IPS-15b (cell line): Measurements from ENCODE around the gene GIPC3.

Source experiments
- H3K27me3 ChIP-seq: one replicate; pipeline ENCODE4 v1.6.1; 2013; ENCODE audit warnings: low read length; ENCODE audit not compliant: control insufficient read depth, insufficient read depth
- H3K36me3 ChIP-seq: one replicate; pipeline ENCODE4 v1.6.1; 2013; ENCODE audit warnings: low read length; ENCODE audit not compliant: control insufficient read depth, insufficient read depth
- H3K4me1 ChIP-seq: one replicate; pipeline ENCODE4 v1.6.1; 2013; ENCODE audit warnings: mild to moderate bottlenecking, low read length; ENCODE audit not compliant: control insufficient read depth, insufficient read depth
- H3K4me3 ChIP-seq: one replicate; pipeline ENCODE4 v1.5.1; 2013; ENCODE audit warnings: low read depth, low read length
- H3K9ac ChIP-seq: one replicate; pipeline ENCODE4 v1.6.1; 2013; ENCODE audit warnings: low read depth, mild to moderate bottlenecking, low read length
- H3K9me3 ChIP-seq: one replicate; pipeline ENCODE4 v1.6.1; 2013; ENCODE audit warnings: mild to moderate bottlenecking, low read length; ENCODE audit not compliant: control insufficient read depth, insufficient read depth

Gene GIPC3

DNA sequence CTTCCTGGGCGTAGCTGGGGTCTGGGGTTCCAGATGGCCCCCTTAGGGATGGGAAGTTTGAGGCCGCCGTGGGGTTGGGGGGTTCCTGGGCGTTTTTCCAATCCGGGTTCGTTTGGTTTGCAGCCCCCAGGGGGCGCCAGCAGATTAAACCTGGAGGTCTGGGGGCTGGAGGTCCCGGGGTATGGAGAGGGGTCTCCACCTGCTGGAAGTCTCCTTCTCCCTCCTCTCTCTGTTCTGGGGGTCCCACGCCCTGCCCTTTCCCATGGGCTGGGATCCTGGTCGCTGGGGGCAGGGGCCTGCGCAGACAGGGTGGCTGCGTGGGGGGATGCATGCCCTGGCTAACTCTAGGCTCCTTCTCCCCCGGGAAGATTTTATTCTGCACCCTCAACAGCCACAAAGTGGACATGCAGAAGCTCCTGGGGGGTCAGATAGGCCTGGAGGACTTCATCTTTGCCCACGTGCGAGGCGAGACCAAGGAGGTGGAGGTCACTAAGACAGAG is 899 bp downstream of the GIPC3 start:
- Histone ChIP-seq H3K9me3 (peaks cover 2% of the 10 kb centered on the region), H3K36me3 (no peaks in the 10 kb centered on the region), H3K9ac (peak overlapping the region; percentile 24), H3K4me1 (no peaks in the 10 kb centered on the region), H3K27me3 (peaks cover 17% of the 10 kb centered on the region), H3K4me3 (peak overlapping the region; percentile 55)

DNA sequence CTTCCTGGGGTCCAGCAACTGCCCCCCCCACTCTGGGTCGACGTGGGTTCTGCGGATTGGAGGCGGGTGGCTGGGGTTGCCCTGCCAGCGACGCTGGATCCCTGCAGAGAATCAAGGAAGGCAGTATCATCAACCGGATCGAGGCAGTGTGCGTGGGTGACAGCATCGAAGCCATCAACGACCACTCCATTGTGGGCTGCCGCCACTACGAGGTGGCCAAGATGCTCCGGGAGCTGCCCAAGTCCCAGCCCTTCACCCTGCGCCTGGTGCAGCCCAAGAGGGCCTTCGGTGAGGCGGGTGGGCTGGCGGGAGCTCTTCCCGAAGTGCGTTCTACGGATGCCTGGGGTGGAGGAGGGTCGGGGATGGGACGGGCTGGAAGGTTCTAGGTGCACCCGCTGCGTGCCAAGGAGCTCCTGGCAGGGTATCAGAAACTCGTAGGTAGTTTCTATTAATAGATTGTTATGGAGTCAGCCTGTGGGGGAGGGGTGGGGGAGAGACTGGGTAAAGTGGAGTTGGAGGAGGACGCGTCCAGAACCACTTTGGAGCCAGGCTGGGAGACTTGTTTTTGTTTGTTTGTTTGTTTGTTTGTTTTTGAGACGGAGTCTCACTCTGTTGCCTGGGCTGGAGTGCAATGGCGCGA is 1.5 kb downstream of the GIPC3 start:
- peaks cover 17% of the 10 kb centered on the region for H3K27me3 ChIP-seq
- no peak overlapping the region for H3K4me3 ChIP-seq
- H3K4me1 ChIP-seq = no peaks in the 10 kb centered on the region
- H3K36me3 ChIP-seq = no peaks in the 10 kb centered on the region
- no peak overlapping the region for H3K9ac ChIP-seq
- H3K9me3 ChIP-seq = peaks cover 3% of the 10 kb centered on the region

DNA sequence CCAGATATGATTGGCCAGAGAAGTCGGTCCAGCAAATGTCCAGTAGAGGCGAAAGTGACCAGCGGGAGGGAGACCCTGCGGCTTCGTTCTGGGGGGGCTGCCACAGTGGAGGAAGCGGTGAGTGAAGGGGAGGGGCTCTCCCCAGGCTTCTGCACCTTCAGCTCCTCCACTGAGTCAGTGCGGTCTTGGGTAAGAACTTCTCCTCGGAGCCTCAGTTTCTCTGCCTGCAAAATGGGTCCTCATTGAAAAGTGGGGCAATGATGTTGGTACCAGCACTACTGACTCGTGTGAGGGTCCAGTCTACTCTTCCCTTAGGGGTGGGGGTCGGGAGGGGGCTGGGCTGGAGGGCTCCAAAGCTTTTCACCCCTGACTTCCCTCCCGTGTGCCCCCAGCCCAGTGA is 4.2 kb downstream of the GIPC3 start:
- H3K9me3 ChIP-seq = peaks cover 3% of the 10 kb centered on the region
- no peak overlapping the region for H3K9ac ChIP-seq
- H3K36me3 ChIP-seq = no peaks in the 10 kb centered on the region
- peaks cover 15% of the 10 kb centered on the region for H3K27me3 ChIP-seq
- H3K4me3 ChIP-seq = no peak overlapping the region
- no peaks in the 10 kb centered on the region for H3K4me1 ChIP-seq

DNA sequence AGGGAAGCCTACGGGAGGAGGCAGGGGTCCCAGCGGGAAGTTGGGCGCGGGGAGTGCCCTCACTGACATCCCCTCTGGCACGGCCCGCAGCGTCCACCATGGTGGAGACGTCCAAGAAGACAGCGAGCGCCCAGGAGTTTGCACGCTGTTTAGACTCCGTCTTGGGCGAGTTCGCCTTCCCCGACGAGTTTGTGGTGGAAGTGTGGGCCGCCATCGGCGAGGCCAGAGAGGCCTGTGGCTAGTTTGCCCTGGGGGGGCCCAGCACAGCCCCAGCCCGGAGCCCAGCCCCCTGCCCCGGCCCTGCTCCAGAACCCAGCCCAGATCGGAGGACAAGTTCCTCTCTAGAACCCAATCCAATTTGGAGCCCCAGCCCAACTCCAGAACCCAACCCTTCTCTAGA is 4.7 kb downstream of the GIPC3 start:
- Histone ChIP-seq H3K9me3 (peaks cover 3% of the 10 kb centered on the region), H3K4me1 (no peaks in the 10 kb centered on the region), H3K9ac (no peak overlapping the region), H3K4me3 (no peak overlapping the region), H3K36me3 (no peaks in the 10 kb centered on the region), H3K27me3 (peaks cover 12% of the 10 kb centered on the region)

DNA sequence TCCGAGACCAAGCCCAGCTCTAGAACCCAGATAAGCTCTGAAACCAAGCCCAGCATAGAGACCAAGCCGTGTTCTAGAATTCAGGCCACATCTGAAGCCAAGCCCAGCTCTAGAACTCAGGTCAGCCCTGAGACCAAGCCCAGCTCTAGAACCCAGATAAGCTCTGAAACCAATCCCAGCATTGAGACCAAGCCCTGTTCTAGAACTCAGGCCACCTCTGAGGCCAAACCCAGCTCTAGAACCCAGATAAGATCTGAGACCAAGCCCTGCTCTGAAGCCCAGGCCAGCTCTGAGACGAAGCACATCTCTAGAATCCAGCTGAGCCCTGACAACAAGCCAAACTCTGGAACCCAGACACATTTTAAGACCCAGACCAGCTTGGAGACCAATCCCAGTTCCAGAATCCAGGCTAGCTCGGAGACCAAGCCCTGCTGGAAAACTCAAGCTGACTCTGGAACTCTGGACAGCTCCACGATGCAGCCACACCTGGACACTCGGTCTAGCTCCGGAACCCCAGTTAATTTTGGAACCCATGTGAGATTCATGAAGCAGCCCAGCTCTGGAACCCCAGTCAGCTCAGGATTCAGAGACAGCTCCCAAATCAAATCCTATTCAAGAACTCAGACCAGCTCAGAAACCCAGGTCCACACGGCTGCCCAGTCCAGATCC is 5.8 kb downstream of the GIPC3 start:
- Histone ChIP-seq H3K36me3 (no peaks in the 10 kb centered on the region), H3K9me3 (peaks cover 3% of the 10 kb centered on the region), H3K4me3 (no peak overlapping the region), H3K27me3 (peaks cover 5% of the 10 kb centered on the region), H3K9ac (no peak overlapping the region), H3K4me1 (no peaks in the 10 kb centered on the region)

DNA sequence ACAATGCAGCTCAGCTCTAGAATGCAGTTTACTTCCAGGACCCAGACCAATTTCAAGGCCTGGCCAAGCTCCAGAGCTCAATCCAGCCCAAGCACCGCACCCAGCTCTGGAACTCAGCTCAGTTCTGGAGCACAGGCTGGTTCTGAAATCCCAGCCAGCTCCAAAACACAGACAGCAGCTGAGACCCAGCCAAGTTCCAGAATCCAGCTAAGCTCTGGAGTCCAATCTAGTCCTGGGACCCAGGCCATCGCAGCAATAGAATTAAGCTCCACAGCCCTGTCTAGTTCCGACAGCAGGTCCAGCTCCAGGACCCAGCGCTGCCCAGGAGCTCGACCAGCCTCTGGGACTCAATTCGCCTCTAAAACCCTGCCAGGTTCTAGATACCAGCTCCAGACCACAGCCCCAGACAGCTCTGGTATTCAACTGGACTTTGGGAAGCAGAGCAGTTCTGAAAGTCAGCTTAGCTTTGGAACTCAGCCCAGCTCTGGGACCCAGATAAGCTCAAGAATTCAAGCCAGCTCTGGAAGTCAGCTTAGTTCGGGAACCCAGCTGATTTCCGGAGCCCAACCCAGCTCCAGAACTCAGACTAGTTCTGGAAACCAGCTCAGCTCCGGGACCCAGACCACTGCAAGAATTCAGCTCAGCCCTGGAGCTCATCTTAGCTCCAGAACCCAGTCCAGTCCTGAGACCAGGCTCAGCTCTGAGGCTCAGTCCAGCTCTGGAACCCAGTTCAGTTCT is 6.8 kb downstream of the GIPC3 start:
- no peaks in the 10 kb centered on the region for H3K36me3 ChIP-seq

DNA sequence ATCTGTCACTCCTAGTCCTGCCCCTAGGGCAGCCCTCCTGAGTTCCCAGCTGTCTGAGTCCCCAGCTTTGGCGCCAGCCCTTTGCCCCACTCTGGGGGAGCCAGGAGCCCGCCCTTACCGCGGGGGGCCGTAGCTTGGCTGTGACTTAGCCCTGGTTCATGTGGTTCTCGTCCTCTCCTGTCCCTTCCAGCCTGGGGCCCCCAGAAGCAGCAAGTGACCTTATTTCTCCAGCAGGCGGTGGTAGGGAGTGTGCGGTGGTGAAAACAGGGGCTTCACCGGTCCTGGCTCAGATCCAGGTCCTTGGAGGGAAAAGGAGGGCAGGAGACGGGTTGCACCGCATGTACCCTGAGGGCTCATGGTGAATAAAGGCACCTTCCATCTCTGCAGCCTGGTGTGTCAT is 7.9 kb downstream of the GIPC3 start:
- H3K36me3 ChIP-seq = no peaks in the 10 kb centered on the region
- H3K27me3 ChIP-seq = peaks cover 2% of the 10 kb centered on the region
- no peaks in the 10 kb centered on the region for H3K4me1 ChIP-seq
- peaks cover 3% of the 10 kb centered on the region for H3K9me3 ChIP-seq
- H3K4me3 ChIP-seq = no peak overlapping the region
- H3K9ac ChIP-seq = no peak overlapping the region

More for the DNA sequence above, 6.8 kb downstream of the GIPC3 start:
- Histone ChIP-seq H3K9me3 (peaks cover 3% of the 10 kb centered on the region), H3K4me3 (no peak overlapping the region), H3K9ac (no peak overlapping the region), H3K4me1 (no peaks in the 10 kb centered on the region), H3K27me3 (peaks cover 2% of the 10 kb centered on the region)

DNA sequence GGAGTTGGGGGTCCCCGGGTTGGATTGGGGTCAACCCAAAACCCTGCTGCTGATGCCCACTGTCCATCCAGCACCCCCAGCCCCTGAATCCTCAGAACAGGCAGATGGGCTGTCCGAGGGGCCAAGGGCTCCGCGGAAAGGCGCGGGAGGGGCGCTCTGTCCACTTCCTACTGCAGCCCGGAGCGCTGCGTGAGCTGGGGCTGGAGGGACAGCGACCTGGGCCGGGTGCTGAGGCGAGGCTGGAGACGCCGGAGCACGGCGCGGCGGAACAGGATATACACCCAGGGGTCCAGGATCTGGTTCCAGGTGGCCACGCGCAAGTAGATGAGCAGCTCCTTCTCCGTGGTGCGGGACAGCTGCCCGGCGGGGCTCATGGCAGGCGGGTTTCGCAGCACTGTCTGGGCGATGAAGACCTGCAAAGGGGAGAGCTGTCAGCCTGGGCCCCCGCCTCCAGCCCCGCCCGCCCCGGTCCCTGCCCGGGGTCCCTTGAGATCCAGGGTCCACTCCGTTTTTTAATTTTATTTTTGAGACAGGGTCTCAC is 10.3 kb downstream of the GIPC3 start:
- Histone ChIP-seq H3K9me3 (peaks cover 3% of the 10 kb centered on the region), H3K27me3 (peaks cover 2% of the 10 kb centered on the region), H3K9ac (no peak overlapping the region), H3K36me3 (no peaks in the 10 kb centered on the region), H3K4me3 (no peak overlapping the region), H3K4me1 (no peaks in the 10 kb centered on the region)

DNA sequence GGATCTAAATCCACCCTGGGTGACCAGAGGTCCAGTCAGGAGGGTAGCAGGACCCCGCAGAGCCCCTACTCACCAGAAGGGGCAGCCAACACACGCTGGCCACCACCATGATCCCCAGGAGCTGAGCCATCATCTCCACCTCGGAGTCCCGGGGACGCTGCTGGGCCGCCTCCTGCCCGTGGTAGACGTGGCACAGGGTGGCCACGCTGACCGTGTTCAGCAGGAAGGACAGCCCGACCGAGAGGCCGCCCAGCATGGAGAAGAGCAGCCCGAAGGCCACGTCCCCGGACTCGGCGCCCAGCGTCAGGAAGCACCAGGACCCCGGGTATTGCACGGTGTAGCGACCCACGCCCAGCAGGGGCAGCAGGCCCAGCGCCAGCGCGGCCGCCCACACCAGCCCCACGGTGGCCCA is 14.5 kb downstream of the GIPC3 start:
- no peaks in the 10 kb centered on the region for H3K4me1 ChIP-seq
- no peak overlapping the region for H3K9ac ChIP-seq
- H3K36me3 ChIP-seq = no peaks in the 10 kb centered on the region
- H3K4me3 ChIP-seq = no peak overlapping the region
- H3K27me3 ChIP-seq = no peaks in the 10 kb centered on the region
- H3K9me3 ChIP-seq = no peaks in the 10 kb centered on the region

DNA sequence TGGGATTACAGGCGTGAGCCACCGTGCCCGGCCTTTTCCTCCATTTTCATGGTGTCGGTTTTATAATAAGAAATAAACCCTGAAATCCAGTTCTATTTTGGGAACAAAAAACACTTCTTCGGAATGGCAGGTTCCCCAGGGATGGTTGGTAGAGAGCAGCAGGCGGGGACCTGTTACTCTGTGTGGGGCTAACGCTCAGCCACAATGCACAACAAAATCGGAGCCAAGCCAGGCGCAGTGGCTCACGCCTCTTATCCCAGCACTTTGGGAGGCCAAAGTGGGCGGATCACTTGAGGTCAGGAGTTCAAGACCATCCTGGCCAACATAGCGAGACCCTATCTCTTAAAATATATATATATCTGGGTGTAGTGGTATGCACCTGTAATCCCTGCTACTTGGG is 15.7 kb downstream of the GIPC3 start:
- H3K4me1 ChIP-seq = no peaks in the 10 kb centered on the region
- no peaks in the 10 kb centered on the region for H3K9me3 ChIP-seq
- H3K9ac ChIP-seq = no peak overlapping the region
- H3K36me3 ChIP-seq = no peaks in the 10 kb centered on the region
- H3K4me3 ChIP-seq = no peak overlapping the region
- peaks cover 9% of the 10 kb centered on the region for H3K27me3 ChIP-seq

DNA sequence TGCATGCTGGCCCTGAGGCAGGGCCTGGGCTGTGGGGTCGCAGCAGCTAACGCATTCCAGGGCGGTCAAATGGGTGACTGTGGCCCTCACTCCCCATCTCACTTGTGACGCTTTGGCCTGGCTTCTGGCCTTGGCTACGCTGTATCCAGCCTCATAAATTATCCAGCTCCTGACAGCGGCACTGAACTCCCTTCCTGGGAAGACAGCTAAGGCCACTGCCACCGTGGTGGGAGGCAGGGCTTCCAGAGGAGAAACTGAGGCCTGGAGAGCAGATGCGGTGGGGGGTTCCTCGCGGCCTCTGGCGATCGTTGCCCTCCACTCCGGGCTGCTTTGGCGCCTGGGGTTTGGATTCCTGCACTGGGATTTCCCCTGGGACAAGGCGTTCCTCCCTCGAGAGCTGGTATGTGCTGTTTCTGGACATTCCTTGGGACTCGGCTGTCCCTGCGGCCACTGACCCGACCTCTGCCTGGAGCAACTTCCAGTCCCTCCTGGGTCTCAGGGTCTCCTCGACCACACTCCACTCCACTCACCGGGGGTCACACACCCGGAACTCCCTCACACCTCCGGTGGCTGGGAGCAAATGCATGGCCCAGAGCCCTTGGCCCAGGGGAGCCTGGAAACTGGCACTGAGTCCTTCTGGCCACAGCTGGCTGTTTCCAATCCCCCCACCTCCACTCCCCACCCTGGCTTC is 18.0 kb downstream of the GIPC3 start:
- H3K4me1 ChIP-seq = peaks cover 3% of the 10 kb centered on the region
- H3K36me3 ChIP-seq = no peaks in the 10 kb centered on the region
- no peaks in the 10 kb centered on the region for H3K9me3 ChIP-seq
- H3K27me3 ChIP-seq = peaks cover 9% of the 10 kb centered on the region
- H3K9ac ChIP-seq = no peak overlapping the region
- H3K4me3 ChIP-seq = no peak overlapping the region
